ENCODE measurements around the gene TP53TG5.

GRCh38 chr20:45344168-45344860 is 33.8 kb downstream of the TP53TG5 start:
- TF ChIP-seq CTCF (IDR thresholded peaks at IDR 0.05): no peak
- no peak for TF ChIP-seq POLR2A (IDR thresholded peaks at IDR 0.05)
